KMS-11 (cell line): ENCODE measurements around the gene FRK.

ENCODE experiments used
- H2AFZ ChIP-seq: fragments of 200-600 bp; sonication (generic); 2 replicates; pipeline ENCODE4 v1.6.1; 2016; ENCODE audit warnings: antibody characterized with exemption, mixed run types, low read depth
- H3K27ac ChIP-seq: fragments of 200-600 bp; sonication (generic); 2 replicates; pipeline ENCODE4 v1.6.1; 2016; ENCODE audit warnings: mild to moderate bottlenecking, mixed run types
- H3K27me3 ChIP-seq: fragments of 200-600 bp; sonication (generic); 2 replicates; pipeline ENCODE4 v1.6.1; 2017; ENCODE audit warnings: mild to moderate bottlenecking, low read depth, mixed run types, moderate library complexity; ENCODE audit not compliant: insufficient read depth
- H3K36me3 ChIP-seq: fragments of 200-600 bp; sonication (generic); 2 replicates; pipeline ENCODE4 v1.6.1; 2017; ENCODE audit warnings: mild to moderate bottlenecking, mixed run types; ENCODE audit not compliant: insufficient read depth
- H3K4me1 ChIP-seq: fragments of 200-600 bp; sonication (generic); 2 replicates; pipeline ENCODE4 v1.6.1; 2016; ENCODE audit warnings: mild to moderate bottlenecking, low read depth, mixed run types; ENCODE audit not compliant: poor library complexity, severe bottlenecking
- H3K4me2 ChIP-seq: fragments of 200-600 bp; sonication (generic); 2 replicates; pipeline ENCODE4 v1.7.0; 2016; ENCODE audit warnings: mild to moderate bottlenecking, mixed run types
- H3K4me3 ChIP-seq: fragments of 200-600 bp; sonication (generic); IDR thresholded peaks from 2 replicates; pipeline ENCODE4 v1.6.1; 2017; ENCODE audit warnings: low read depth, low read length, mixed read lengths; ENCODE audit not compliant: insufficient read depth
- H3K79me2 ChIP-seq: fragments of 200-600 bp; sonication (generic); 2 replicates; pipeline ENCODE4 v1.6.1; 2016; ENCODE audit warnings: low read depth, mixed run types; ENCODE audit not compliant: insufficient read depth
- H3K9ac ChIP-seq: fragments of 200-600 bp; sonication (generic); 2 replicates; pipeline ENCODE4 v1.6.1; 2016; ENCODE audit warnings: mild to moderate bottlenecking, mixed run types
- H4K20me1 ChIP-seq: fragments of 200-600 bp; sonication (generic); 2 replicates; pipeline ENCODE4 v1.6.1; 2016; ENCODE audit warnings: mild to moderate bottlenecking, mixed run types; ENCODE audit not compliant: insufficient read depth
- CTCF ChIP-seq: fragments of 200-600 bp; sonication (generic); conservative IDR thresholded peaks from 2 replicates; pipeline ENCODE4 v1.6.1; 2017; ENCODE audit warnings: low read depth, mild to moderate bottlenecking, antibody characterized with exemption, low read length, moderate library complexity, mixed read lengths

FRK gene

DNA sequence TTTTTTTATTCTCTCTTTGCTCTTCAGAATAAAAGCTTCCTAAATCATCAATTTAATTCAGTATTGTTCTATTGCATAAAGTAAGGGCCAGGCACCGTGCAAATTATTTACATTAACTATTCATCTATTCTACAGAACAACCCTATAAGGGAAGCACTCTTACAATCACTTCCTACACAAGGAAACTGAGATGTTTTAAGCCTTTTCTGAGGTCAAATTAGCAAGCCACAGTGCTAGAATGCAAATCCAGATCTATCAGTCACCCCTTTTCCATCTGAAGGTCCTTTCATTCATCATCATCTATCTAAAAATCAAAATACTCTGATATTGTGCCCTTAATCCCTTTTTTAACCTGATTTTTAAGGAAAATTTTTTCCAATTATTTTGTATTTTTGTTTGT is 31.2 kb downstream of the FRK start:
- H3K4me3 ChIP-seq, result no peak overlapping the region
- no peaks in the 10 kb centered on the region for H3K36me3 ChIP-seq
- H3K27me3 ChIP-seq, result no peaks in the 10 kb centered on the region
- no peaks in the 10 kb centered on the region for H3K4me1 ChIP-seq
- no peak for TF ChIP-seq CTCF
- no peaks in the 10 kb centered on the region for H3K79me2 ChIP-seq
- H2AFZ ChIP-seq, result no peak overlapping the region
- H4K20me1 ChIP-seq, result no peaks in the 10 kb centered on the region
- no peak overlapping the region for H3K27ac ChIP-seq
- no peak overlapping the region for H3K9ac ChIP-seq
- H3K4me2 ChIP-seq, result no peak overlapping the region

GRCh38 chr6:116028233-116028632 is 32.5 kb downstream of the FRK start:
- Histone ChIP-seq H3K27ac (no peak overlapping the region), H3K4me1 (no peaks in the 10 kb centered on the region), H3K79me2 (no peaks in the 10 kb centered on the region), H3K27me3 (no peaks in the 10 kb centered on the region), H3K4me2 (no peak overlapping the region), H3K36me3 (no peaks in the 10 kb centered on the region), H2AFZ (no peak overlapping the region), H3K4me3 (no peak overlapping the region), H4K20me1 (no peaks in the 10 kb centered on the region), H3K9ac (no peak overlapping the region)
- no peak for TF ChIP-seq CTCF

DNA sequence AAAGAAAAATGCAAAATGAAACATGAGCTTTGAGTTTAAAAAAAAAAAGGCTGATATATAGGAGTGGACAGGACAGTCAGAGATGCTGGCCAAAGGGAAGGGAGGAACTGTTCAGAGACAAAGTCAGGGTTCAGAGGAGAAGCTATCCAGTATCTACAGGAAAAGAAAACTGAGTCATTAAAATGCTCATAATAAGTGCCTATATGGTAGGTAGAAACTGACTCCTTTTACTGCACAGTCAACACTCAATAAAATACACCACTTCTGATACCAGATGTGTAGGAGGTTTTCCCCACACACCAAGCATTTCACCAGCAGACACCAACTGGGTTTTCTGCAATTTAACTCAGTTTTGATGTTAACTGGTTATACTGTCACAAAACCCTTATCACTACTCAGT is 32.9 kb downstream of the FRK start:
- Histone ChIP-seq H3K36me3 (no peaks in the 10 kb centered on the region), H3K79me2 (no peaks in the 10 kb centered on the region), H3K4me3 (no peak overlapping the region), H3K4me2 (no peak overlapping the region), H3K9ac (no peak overlapping the region), H3K4me1 (no peaks in the 10 kb centered on the region), H3K27me3 (no peaks in the 10 kb centered on the region), H2AFZ (no peak overlapping the region), H3K27ac (no peak overlapping the region), H4K20me1 (no peaks in the 10 kb centered on the region)
- no peak for TF ChIP-seq CTCF

DNA sequence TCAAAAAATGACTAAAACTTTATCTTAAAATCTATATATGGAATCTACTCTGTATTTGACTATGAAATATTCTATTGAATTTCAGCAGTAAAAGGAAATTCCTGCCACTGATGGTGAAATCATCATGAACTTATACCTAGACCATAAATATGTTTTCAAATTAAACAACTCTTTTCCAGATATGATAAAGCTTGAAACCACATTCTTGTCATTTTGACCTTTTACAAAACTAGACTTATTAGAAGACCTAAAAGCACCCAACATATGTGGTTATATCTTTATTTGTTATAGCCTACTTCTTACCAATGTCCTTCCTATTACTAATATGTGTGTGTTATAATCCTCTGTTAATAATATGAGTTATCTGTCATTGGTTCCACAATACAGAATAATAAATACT is 35.3 kb downstream of the FRK start:
- peaks cover 8% of the 10 kb centered on the region for H3K4me1 ChIP-seq
- no peaks in the 10 kb centered on the region for H4K20me1 ChIP-seq
- no peaks in the 10 kb centered on the region for H3K36me3 ChIP-seq
- H3K27me3 ChIP-seq, result no peaks in the 10 kb centered on the region
- no peaks in the 10 kb centered on the region for H3K79me2 ChIP-seq
- no peak overlapping the region for H2AFZ ChIP-seq
- TF ChIP-seq CTCF, result no peak
- no peak overlapping the region for H3K9ac ChIP-seq
- H3K27ac ChIP-seq, result no peak overlapping the region
- no peak overlapping the region for H3K4me2 ChIP-seq
- no peak overlapping the region for H3K4me3 ChIP-seq
